HepG2 (cell line): ENCODE data around the gene VRK3. TPM values are rescaled to one million over a fixed set of nuclear protein-coding genes. Genes with fewer than 3 reads are reported as not detected.

Experiments used
- ATAC-seq: fragments of 200-7000 bp; cut with Tn5 transposase; 3 replicates; pipeline ENCODE4 v1.9.1; 2020; ENCODE audit warnings: mild to moderate bottlenecking, moderate library complexity
- BruUV-seq: library from RNA; stranded (reverse); fragments of 400-500 nt; replicated peaks from 2 replicates; lab custom pipeline; 2021; lab: Mats Ljungman, UMichigan
- CTCF ChIA-PET: fragments of 300-600 bp; formaldehyde crosslinking; extraction: SDS; loops from one replicate; lab custom pipeline; 2021; ENCODE audit warnings: low total read pairs, inconsistent platforms, low intra/inter-chr PET ratio; lab: Yijun Ruan, JAX
- POLR2A ChIA-PET: fragments of 350-600 bp; sonication (Branson Sonifier 250); formaldehyde crosslinking; loops from one replicate; lab custom pipeline; 2020; ENCODE audit warnings: antibody characterized with exemption, inconsistent platforms; lab: Yijun Ruan, JAX
- DNase-seq: peaks from one replicate; pipeline ENCODE4 v3.0.0-alpha.2; 2015; ENCODE audit warnings: low spot score
- FAIRE-seq: peaks from 3 replicates; lab custom pipeline; 2011; peaks lifted over from hg19 to GRCh38; lab: Jason Lieb, UNC
- H2AFZ ChIP-seq: one replicate; pipeline ENCODE4 v1.6.1; 2011; ENCODE audit warnings: low read length, inconsistent platforms
- H3K27ac ChIP-seq: fragments of 300-600 bp; 3 replicates; pipeline ENCODE4 v1.8.0; 2011; ENCODE audit warnings: mixed run types, mild to moderate bottlenecking, mixed read lengths, low read length, inconsistent platforms; ENCODE audit not compliant: insufficient read depth; ENCODE audit errors: extremely low read length
- H3K27me3 ChIP-seq, 2 experiments: fragments of 200-600 bp in 1 of 2; 2 replicates in 1 of 2; 3 replicates in 1 of 2; pipeline versions ENCODE4 v1.6.0 to v1.8.0; 2011; ENCODE audit warnings: low read length in 2 of 2, mild to moderate bottlenecking in 2 of 2, moderate library complexity in 2 of 2, inconsistent platforms in 1 of 2; ENCODE audit not compliant: insufficient read depth in 2 of 2, control insufficient read depth in 1 of 2
- H3K36me3 ChIP-seq, 2 experiments: fragments of 200-600 bp in 1 of 2; replicated peaks in 1 of 2; 2 replicates in 1 of 2; 3 replicates in 1 of 2; pipeline versions ENCODE4 v1.5.1 to v1.8.0; 2011; ENCODE audit warnings: low read length in 2 of 2, inconsistent platforms in 1 of 2; ENCODE audit not compliant: insufficient read depth in 2 of 2, control insufficient read depth in 1 of 2
- H3K4me1 ChIP-seq: 2 replicates; pipeline ENCODE4 v1.5.1; 2012; ENCODE audit warnings: low read length, inconsistent platforms; ENCODE audit not compliant: insufficient read depth
- H3K4me2 ChIP-seq: 2 replicates; pipeline ENCODE4 v1.6.0; 2011; ENCODE audit warnings: low read depth, low read length, inconsistent platforms
- H3K4me3 ChIP-seq, 3 experiments: fragments of 200-600 bp in 1 of 3; sonication (generic), shearing (Covaris generic) in 1 of 3; replicated peaks in 1 of 3; 2 replicates each; pipeline ENCODE4 v1.5.1; 2011 to 2016; ENCODE audit warnings: low read length in 3 of 3, inconsistent platforms in 2 of 3, low read depth in 2 of 3, mild to moderate bottlenecking in 2 of 3, control low read depth in 1 of 3, mixed read lengths in 1 of 3; ENCODE audit not compliant: insufficient read depth in 1 of 3
- H3K79me2 ChIP-seq: one replicate; pipeline ENCODE4 v1.6.1; 2011; ENCODE audit warnings: low read length, inconsistent platforms; ENCODE audit not compliant: insufficient read depth
- H3K9ac ChIP-seq: 2 replicates; pipeline ENCODE4 v1.6.0; 2011; ENCODE audit warnings: mild to moderate bottlenecking, low read depth, low read length, inconsistent platforms; ENCODE audit not compliant: insufficient read depth
- H3K9me3 ChIP-seq: 2 replicates; pipeline ENCODE4 v1.5.1; 2012; ENCODE audit warnings: mild to moderate bottlenecking, low read length
- H4K20me1 ChIP-seq: 2 replicates; pipeline ENCODE4 v1.6.0; 2011; ENCODE audit warnings: inconsistent platforms, mild to moderate bottlenecking, low read length, moderate library complexity; ENCODE audit not compliant: insufficient read depth
- CC2D1A ChIP-seq: sonication (generic); formaldehyde crosslinking; IDR thresholded peaks from 2 replicates; pipeline ENCODE4 v1.8.1; 2023; ENCODE audit warnings: mild to moderate bottlenecking, missing genetic modification reagents
- GMEB2 ChIP-seq: IDR thresholded peaks from 2 replicates; pipeline ENCODE4 v1.6.1; 2016; ENCODE audit warnings: missing biosample characterization, missing genetic modification reagents, low read depth
- MIER2 ChIP-seq: IDR thresholded peaks from 2 replicates; pipeline ENCODE4 v1.6.1; 2016; ENCODE audit warnings: missing biosample characterization, missing genetic modification reagents
- PPARG ChIP-seq: conservative IDR thresholded peaks from 2 replicates; pipeline ENCODE4 v1.6.1; 2016; ENCODE audit warnings: missing biosample characterization, missing genetic modification reagents
- RFXANK ChIP-seq: IDR thresholded peaks from 2 replicates; pipeline ENCODE4 v1.6.1; 2016
- SALL1 ChIP-seq: sonication (generic); formaldehyde crosslinking; IDR thresholded peaks from 2 replicates; pipeline ENCODE4 v1.8.0; 2022; ENCODE audit warnings: mild to moderate bottlenecking, missing genetic modification reagents
- ZKSCAN5 ChIP-seq: sonication (generic); formaldehyde crosslinking; IDR thresholded peaks from 2 replicates; pipeline ENCODE4 v1.5.1; 2020; ENCODE audit warnings: mild to moderate bottlenecking, missing genetic modification reagents
- ZMYM4 ChIP-seq: sonication (generic); formaldehyde crosslinking; IDR thresholded peaks from 2 replicates; pipeline ENCODE4 v1.8.1; 2023; ENCODE audit warnings: mild to moderate bottlenecking, missing genetic modification reagents
- ZNF580 ChIP-seq: IDR thresholded peaks from 2 replicates; pipeline ENCODE4 v1.6.1; 2016; ENCODE audit warnings: low read depth, borderline replicate concordance
- WGBS: methylation state at CpG from one replicate; pipeline ENCODE4 v1.1.6; 2017; ENCODE audit warnings: low lambda C conversion rate; 5-methylcytosine and 5-hydroxymethylcytosine counted together
- in situ Hi-C: cut with HindIII; loops from 2 replicates; pipeline ENCODE4 v1.10.0; 2017; ENCODE audit warnings: low pct_unique_long_range_greater_than_20kb; ENCODE audit not compliant: extremely low pct_ligation_motif_present
- intact Hi-C: fragments of 100-400 bp; cut with micrococcal nuclease; formaldehyde crosslinking; loops from one replicate; pipeline ENCODE4 v1.10.0; 2022; ENCODE audit not compliant: unreplicated experiment
- polyA plus RNA-seq, 8 experiments: library from polyadenylated mRNA; depleted of rRNA in 3 of 8; stranded (reverse) in 7 of 8; unstranded in 1 of 8; fragments of >200 nt; fragmentation: Illumina TruSeq in 4 of 8; extraction: Trizol in 4 of 8; gene quantifications; 2 replicates each; pipeline versions ENCODE4 v1.2.1 to v1.2.3, GENCODE V29; 2011 to 2016; ENCODE audit warnings: low read depth in 4 of 8, missing spikeins in 1 of 8, mixed read lengths in 1 of 8; ENCODE audit not compliant: insufficient read depth in 1 of 8
- total RNA-seq, 5 experiments: library from RNA; depleted of rRNA; stranded (reverse); fragments of >200 nt; fragmentation: Illumina TruSeq; extraction: Trizol; gene quantifications; 2 replicates each; pipeline ENCODE4 v1.2.3, GENCODE V29; 2016; ENCODE audit warnings: low read depth in 1 of 5

Gene VRK3
- total and polyA plus RNA-seq, 2 of the 13 experiments (the other 11 are each of a cell fraction or from before 2014, with no cell fraction given), result 23.8 to 28.3 TPM

- TF ChIP-seq GMEB2 (CRISPR knock-in tag) (no peak), PPARG (CRISPR knock-in tag) (0 out of 2 replicates have a peak, but pooled peaks have one; percentile 8), RFXANK (CRISPR knock-in tag) (no peak), SALL1 (CRISPR knock-in tag) (0 out of 2 replicates have a peak, but pooled peaks have one; percentile 29), ZMYM4 (no peak), MIER2 (CRISPR knock-in tag) (peak; percentile 78; the same call in 1 of the 2 replicates), ZNF580 (CRISPR knock-in tag) (no peak), CC2D1A (no peak)
Measured at GRCh38 chr19:49983645-49984229, 41.4 kb downstream of the VRK3 start (continued).

GRCh38 chr19:49981603-49982593 is 43.3 kb downstream of the VRK3 start:
- Histone ChIP-seq H3K36me3 (peaks cover 0 to 1% of the 10 kb centered on the region in 2 experiments; a peak in 2 of 5 replicates), H3K9me3 (no peaks in the 10 kb centered on the region), H3K9ac (no peak overlapping the region), H4K20me1 (peaks cover 13% of the 10 kb centered on the region; the same call in 1 of the 2 replicates), H2AFZ (no peak overlapping the region), H3K79me2 (no peaks in the 10 kb centered on the region)
- FAIRE-seq, result no peak
- ATAC-seq, result no peak
- no peak for DNase-seq
- BruUV-seq, result no TSS peak
- intact Hi-C loops (no loop called here), in situ Hi-C loops (no loop called here)
- POLR2A ChIA-PET, result no interaction called here
- 86% methylated on average over 21 of the region's 21 CpGs for WGBS
- TF ChIP-seq ZKSCAN5, result no peak
- TF ChIP-seq, all 625 proteins: peak for 0
- Histone ChIP-seq H3K4me3 (no peak overlapping the region), H3K4me1 (no peaks in the 10 kb centered on the region), H3K27me3 (no peaks in the 10 kb centered on the region), H3K27ac (no peak overlapping the region), H3K4me2 (no peak overlapping the region)
- CTCF ChIA-PET, result interaction anchor here (3.4 kb wide), 1 partner anchor 44 kb away, joined by 91 read pairs; no protein-coding TSS in a partner anchor
